T-cell (primary cell): ENCODE results near the gene STIP1. TPM values are rescaled to one million over a fixed set of nuclear protein-coding genes. Genes with fewer than 3 reads are reported as not detected.

ENCODE experiments used
- ATAC-seq, 4 experiments: fragments of 200-7000 bp in 3 of 4; fragments of 150-1000 bp in 1 of 4; cut with Tn5 transposase; replicated peaks in 1 of 4; 1 replicate in 3 of 4; 2 replicates in 1 of 4; pipeline ENCODE4 v1.10.0; 2021; ENCODE audit warnings: moderate library complexity in 3 of 4, mild to moderate bottlenecking in 2 of 4, moderate number of reproducible peaks in 1 of 4
- CTCF ChIA-PET, 2 donors: fragments of 300-600 bp; sonication (Branson Sonifier 250); formaldehyde crosslinking; loops; one replicate each; lab custom pipeline; 2022; ENCODE audit warnings: antibody characterized with exemption in 2 of 2; lab: Charles Lee
- POLR2A ChIA-PET, 2 donors: fragments of 300-600 bp; sonication (Branson Sonifier 250); formaldehyde crosslinking; loops; one replicate each; lab custom pipeline; 2022; ENCODE audit warnings: antibody characterized with exemption in 2 of 2; lab: Charles Lee
- DNase-seq, 35 experiments: peaks; one replicate each; pipeline versions ENCODE4 v3.0.0 to v3.0.0-alpha.2; 2013 to 2023
- H3K27ac ChIP-seq: one replicate; pipeline ENCODE4 v1.5.1; 2013; ENCODE audit warnings: low read length
- H3K27me3 ChIP-seq, 2 experiments: replicated peaks in 1 of 2; 1 replicate in 1 of 2; 2 replicates in 1 of 2; pipeline versions ENCODE4 v1.6.1 to v1.7.0; 2013; ENCODE audit warnings: low read length in 1 of 2, mixed read lengths in 1 of 2; ENCODE audit not compliant: control insufficient read depth in 2 of 2, insufficient read depth in 2 of 2; ENCODE audit errors: extremely low read depth in 1 of 2
- H3K36me3 ChIP-seq, 2 donors: 1 replicate in 1 of 2; 2 replicates in 1 of 2; pipeline versions ENCODE4 v1.6.1 to v1.7.0; 2013; ENCODE audit warnings: low read length in 1 of 2; ENCODE audit not compliant: control insufficient read depth in 2 of 2, insufficient read depth in 1 of 2; ENCODE audit errors: extremely low read depth in 1 of 2
- H3K4me1 ChIP-seq, 2 experiments: 1 replicate in 1 of 2; 2 replicates in 1 of 2; pipeline versions ENCODE4 v1.6.1 to v1.7.0; 2013; ENCODE audit warnings: low read length in 2 of 2, mixed read lengths in 1 of 2; ENCODE audit not compliant: insufficient read depth in 2 of 2, control insufficient read depth in 1 of 2; ENCODE audit errors: extremely low read depth in 1 of 2
- H3K4me3 ChIP-seq, 2 donors: 1 replicate in 1 of 2; 2 replicates in 1 of 2; pipeline versions ENCODE4 v1.5.1 to v1.7.0; 2013; ENCODE audit warnings: mild to moderate bottlenecking in 2 of 2, low read length in 1 of 2, moderate library complexity in 1 of 2; ENCODE audit not compliant: control insufficient read depth in 1 of 2; ENCODE audit errors: extremely low read depth in 1 of 2
- H3K9me3 ChIP-seq: 2 replicates; pipeline ENCODE4 v1.7.0; 2013
- H3K27ac Mint-ChIP-seq, 2 donors: one replicate each; pipeline ENCODE4 v1.8.0; 2020 to 2021; ENCODE audit warnings: mild to moderate bottlenecking in 2 of 2, mixed read lengths in 2 of 2
- H3K27me3 Mint-ChIP-seq, 2 donors: one replicate each; pipeline ENCODE4 v1.8.0; 2021 to 2022; ENCODE audit warnings: mixed read lengths in 2 of 2
- H3K36me3 Mint-ChIP-seq: one replicate; pipeline ENCODE4 v1.8.0; 2021; ENCODE audit warnings: mixed read lengths
- H3K4me1 Mint-ChIP-seq, 3 donors: one replicate each; pipeline ENCODE4 v1.8.0; 2020 to 2022; ENCODE audit warnings: mixed read lengths in 3 of 3, mild to moderate bottlenecking in 1 of 3
- H3K4me3 Mint-ChIP-seq, 3 donors: one replicate each; pipeline ENCODE4 v1.8.0; 2020 to 2022; ENCODE audit warnings: mild to moderate bottlenecking in 3 of 3, mixed read lengths in 3 of 3, moderate library complexity in 3 of 3
- H3K9me3 Mint-ChIP-seq, 3 donors: one replicate each; pipeline ENCODE4 v1.8.0; 2020 to 2022; ENCODE audit warnings: mixed read lengths in 3 of 3
- WGBS: methylation state at CpG from one replicate; pipeline ENCODE4 v1.1.5; 2013; ENCODE audit warnings: missing lambda C conversion rate; ENCODE audit not compliant: insufficient coverage; 5-methylcytosine and 5-hydroxymethylcytosine counted together
- total RNA-seq, 35 experiments: library from RNA in 6 of 35; stranded (reverse) in 6 of 35; fragments of 120-200 nt in 1 of 35; gene quantifications; one replicate each; pipeline versions ENCODE4 v1.2.1 to v1.2.4 and lab custom pipeline; 2013 to 2026

STIP1 gene
- total RNA-seq, 5 donors from 2014 or later (not counting 1 experiment from before 2014, with no cell fraction given) = 61.1 to 133 (median 107) TPM

DNA sequence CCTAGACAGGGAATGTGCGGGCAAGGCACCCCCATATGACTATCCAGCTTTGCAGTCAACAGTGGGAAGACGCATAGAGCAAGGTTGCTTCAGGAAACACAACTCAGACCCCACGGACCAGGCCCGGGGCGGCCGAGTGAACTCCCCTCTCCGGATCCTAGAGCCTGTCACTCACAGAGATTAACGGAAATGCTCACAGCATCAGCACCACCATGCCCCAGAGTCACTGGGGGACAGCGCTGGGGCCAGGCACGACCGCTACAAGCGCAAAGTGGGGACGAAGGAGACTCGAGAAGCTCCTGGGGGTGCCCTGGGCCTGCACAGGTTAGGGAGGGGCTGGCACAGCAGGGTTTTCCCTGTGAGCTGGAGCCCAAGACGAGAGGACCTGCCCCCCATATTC is 35.9 kb upstream of the STIP1 start:
- Histone ChIP-seq H3K4me3 (no peak overlapping the region), H3K27ac (no peak overlapping the region), H3K9me3 (no peaks in the 10 kb centered on the region), H3K27me3 (peaks cover 0 to 17% of the 10 kb centered on the region in 2 experiments), H3K36me3 (no peaks in the 10 kb centered on the region), H3K4me1 (peaks cover 0 to 13% of the 10 kb centered on the region in 2 experiments)
- H3K9me3 Mint-ChIP-seq = no peaks in the 10 kb centered on the region
- 96% methylated on average over 14 of the region's 15 CpGs for WGBS
- DNase-seq = no peak
- no peak overlapping the region for H3K4me3 Mint-ChIP-seq
- H3K36me3 Mint-ChIP-seq = no peaks in the 10 kb centered on the region
- H3K4me1 Mint-ChIP-seq = peaks cover 2 to 11% (median 4%) of the 10 kb centered on the region in 3 donors
- H3K27ac Mint-ChIP-seq = no peak overlapping the region
- H3K27me3 Mint-ChIP-seq = peaks cover 0 to 2% of the 10 kb centered on the region in 2 donors
- ChIA-PET CTCF (interaction anchor here in 1 of 2 donors (0.5 to 1.4 kb wide), 3 partner anchors 13 to 380 kb away, joined by 3 to 4 read pairs (median 3); no protein-coding TSS in a partner anchor), POLR2A (no interaction called here)
- ATAC-seq = no peak

DNA sequence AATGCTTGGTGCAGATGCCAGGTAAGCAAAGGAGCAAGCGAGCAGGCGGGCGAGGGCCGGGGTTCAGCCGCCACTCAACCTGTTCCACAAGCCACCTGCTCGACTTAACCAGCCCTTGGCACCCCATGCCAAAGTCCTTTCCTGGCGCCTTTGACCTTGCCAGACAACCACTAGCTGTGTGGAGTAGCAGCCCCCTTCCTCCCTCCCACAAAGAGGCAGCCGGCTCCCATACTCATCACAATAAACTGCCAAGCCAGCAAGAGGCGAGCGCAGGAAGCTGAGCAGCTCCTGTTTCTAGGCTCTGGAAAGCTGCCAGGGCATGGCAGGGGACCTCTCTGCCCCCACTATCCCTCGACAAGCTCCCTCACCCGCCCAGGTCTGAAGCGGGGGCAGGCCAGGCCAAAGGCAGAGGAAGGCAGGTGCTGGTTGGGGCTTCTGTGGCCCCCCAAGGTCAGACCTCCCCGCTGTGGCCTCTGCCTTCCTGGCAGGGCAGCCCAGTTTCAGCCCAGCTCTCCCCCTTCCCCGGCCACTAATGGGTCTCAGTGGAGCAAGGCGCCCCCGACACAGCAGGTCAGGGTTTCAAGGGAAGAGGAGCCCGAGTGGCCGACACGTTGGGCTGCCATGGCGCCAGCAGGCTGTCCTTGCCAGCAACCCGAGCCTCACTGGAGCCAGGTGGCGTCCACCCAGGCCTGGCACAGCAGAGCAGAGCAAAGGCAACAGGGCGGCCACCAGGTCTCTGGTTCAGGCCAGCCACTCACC is 35.3 kb upstream of the STIP1 start:
- Mint-ChIP-seq H3K4me1 (peaks cover 2 to 11% (median 4%) of the 10 kb centered on the region in 3 donors), H3K27ac (no peak overlapping the region), H3K27me3 (peaks cover 0 to 2% of the 10 kb centered on the region in 2 donors), H3K36me3 (no peaks in the 10 kb centered on the region), H3K9me3 (no peaks in the 10 kb centered on the region), H3K4me3 (no peak overlapping the region)
- no peak overlapping the region for H3K27ac ChIP-seq
- no peak overlapping the region for H3K4me3 ChIP-seq
- H3K9me3 ChIP-seq = no peaks in the 10 kb centered on the region
- no peak for ATAC-seq
- H3K4me1 ChIP-seq = peaks cover 0 to 13% of the 10 kb centered on the region in 2 experiments
- CTCF ChIA-PET = interaction anchor here (0.6 to 1.4 kb wide), 4 partner anchors 13 to 1655 kb away, joined by 3 to 9 read pairs (median 4); partner anchors contain the start of gene MARK2 (in 1 of the 2)
- H3K27me3 ChIP-seq = peaks cover 0 to 17% of the 10 kb centered on the region in 2 experiments
- 91% methylated on average over 23 of the region's 24 CpGs for WGBS
- DNase-seq = no peak
- H3K36me3 ChIP-seq = no peaks in the 10 kb centered on the region
- POLR2A ChIA-PET = no interaction called here

DNA sequence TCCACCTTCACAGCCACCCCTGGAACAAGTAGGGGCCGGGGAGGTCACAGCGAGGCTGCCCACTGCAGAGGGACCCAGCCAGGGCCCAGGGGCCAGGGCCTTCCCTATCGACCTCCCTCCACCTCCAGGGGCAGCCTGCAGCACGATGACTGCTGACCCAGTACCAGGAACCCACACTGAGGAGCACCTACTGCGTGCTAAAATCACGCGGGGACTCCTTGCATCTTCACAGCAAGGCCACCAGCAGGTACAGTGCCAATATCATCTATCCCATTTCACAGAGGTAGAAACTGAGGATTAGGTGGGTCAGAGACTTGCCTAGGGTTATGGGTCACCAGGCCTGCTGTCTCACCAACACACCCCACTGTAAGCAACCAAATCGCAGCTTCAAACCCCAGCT is 34.6 kb upstream of the STIP1 start:
- 88% methylated on average over 4 of the region's 8 CpGs for WGBS
- Mint-ChIP-seq H3K4me1 (peaks cover 2 to 11% (median 2%) of the 10 kb centered on the region in 3 donors), H3K27ac (no peak overlapping the region), H3K27me3 (peaks cover 0 to 2% of the 10 kb centered on the region in 2 donors), H3K9me3 (no peaks in the 10 kb centered on the region), H3K36me3 (no peaks in the 10 kb centered on the region), H3K4me3 (no peak overlapping the region)
- ChIA-PET POLR2A (no interaction called here), CTCF (interaction anchor here (0.8 to 1.0 kb wide), 2 partner anchors 12 to 313 kb away, joined by 3 to 4 read pairs; partner anchors contain the start of gene MARK2 (in 1 of the 2))
- H3K27me3 ChIP-seq = peaks cover 0 to 14% of the 10 kb centered on the region in 2 experiments
- no peaks in the 10 kb centered on the region for H3K36me3 ChIP-seq
- no peaks in the 10 kb centered on the region for H3K9me3 ChIP-seq
- no peak overlapping the region for H3K4me3 ChIP-seq
- no peak for DNase-seq
- H3K27ac ChIP-seq = no peak overlapping the region
- ATAC-seq = no peak
- H3K4me1 ChIP-seq = peaks cover 0 to 11% of the 10 kb centered on the region in 2 experiments

DNA sequence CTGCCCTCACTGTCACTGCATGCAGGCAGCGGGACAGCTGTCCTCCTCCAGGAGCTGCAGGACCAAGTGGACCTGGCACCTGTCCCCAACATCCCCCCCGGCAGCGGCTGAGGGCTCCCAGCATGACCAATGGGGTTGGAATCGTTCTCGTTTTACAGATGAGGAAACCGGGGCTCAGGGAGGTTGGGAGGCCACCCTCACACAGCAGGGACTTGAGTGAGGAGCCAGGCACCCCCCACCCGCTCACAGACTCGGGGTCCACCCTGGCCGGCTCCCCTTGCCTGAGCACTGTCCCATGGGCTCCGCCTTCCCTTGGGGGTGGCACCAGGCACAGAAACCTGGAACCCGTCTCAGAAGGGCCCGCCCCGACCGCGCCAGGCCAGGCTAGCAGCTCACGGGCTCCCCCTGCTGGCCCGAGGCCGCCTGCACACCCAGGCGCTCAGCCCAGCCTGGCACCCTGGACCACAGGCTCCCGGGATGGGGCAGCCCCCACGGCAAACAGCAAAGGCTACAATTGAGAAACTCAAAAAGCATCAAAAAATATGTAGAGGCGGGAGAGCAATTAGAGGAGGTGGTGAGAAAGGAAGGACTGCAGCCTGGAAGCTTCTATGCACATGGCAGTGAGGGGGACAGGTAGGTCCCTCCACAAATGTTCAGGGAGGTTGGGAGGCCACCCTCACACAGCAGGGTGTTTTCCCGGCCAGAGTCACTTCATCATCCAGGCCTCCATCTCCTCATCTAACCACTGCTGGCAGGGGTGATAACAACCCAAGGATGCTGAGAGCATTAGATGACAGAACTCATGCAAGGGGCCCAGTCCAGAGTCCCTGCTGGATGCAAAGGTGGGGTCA is 32.9 kb upstream of the STIP1 start:
- ATAC-seq (peak; percentile 92 to 97 (median 93)), DNase-seq (peak in 34 of 35 experiments; percentile 18 to 80 (median 58))
- no peaks in the 10 kb centered on the region for H3K9me3 Mint-ChIP-seq
- H3K4me3 Mint-ChIP-seq = no peak overlapping the region
- peak overlapping the region in 1 of 2 donors; percentile 4 for H3K27ac Mint-ChIP-seq
- peaks cover 2 to 5% (median 2%) of the 10 kb centered on the region in 3 donors for H3K4me1 Mint-ChIP-seq
- peaks cover 0 to 2% of the 10 kb centered on the region in 2 donors for H3K27me3 Mint-ChIP-seq
- peaks cover 0 to 10% of the 10 kb centered on the region in 2 experiments for H3K4me1 ChIP-seq
- no peaks in the 10 kb centered on the region for H3K36me3 ChIP-seq
- peaks cover 0 to 11% of the 10 kb centered on the region in 2 experiments for H3K27me3 ChIP-seq
- H3K27ac ChIP-seq = no peak overlapping the region
- H3K36me3 Mint-ChIP-seq = no peaks in the 10 kb centered on the region
- POLR2A ChIA-PET = no interaction called here
- CTCF ChIA-PET = no interaction called here
- H3K4me3 ChIP-seq = no peak overlapping the region
- 9% methylated on average over 16 of the region's 23 CpGs for WGBS
- no peaks in the 10 kb centered on the region for H3K9me3 ChIP-seq

DNA sequence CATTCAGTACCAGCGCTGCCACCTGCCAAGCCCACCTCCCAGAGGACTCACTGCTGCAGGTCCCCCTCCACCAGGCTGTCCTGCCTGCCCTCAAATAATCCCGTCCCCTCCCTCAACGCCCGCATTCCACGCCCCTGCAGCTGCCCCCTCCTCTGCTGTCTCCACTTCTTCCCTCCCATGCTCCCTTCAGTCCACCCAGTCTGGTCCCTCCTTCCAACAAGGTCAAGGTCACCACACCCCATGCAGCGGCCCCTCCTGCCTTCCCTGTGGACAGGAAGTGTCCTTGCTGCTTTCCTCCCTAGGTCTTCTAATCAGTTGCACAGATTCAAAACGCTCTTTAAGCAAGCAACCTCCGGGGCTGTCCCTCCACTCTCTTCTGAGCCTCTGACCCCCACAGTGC is 32.2 kb upstream of the STIP1 start:
- 54% methylated on average over 8 of the region's 8 CpGs for WGBS
- Histone ChIP-seq H3K4me1 (peaks cover 0 to 10% of the 10 kb centered on the region in 2 experiments), H3K27ac (no peak overlapping the region), H3K9me3 (no peaks in the 10 kb centered on the region), H3K4me3 (no peak overlapping the region), H3K27me3 (peaks cover 0 to 11% of the 10 kb centered on the region in 2 experiments), H3K36me3 (no peaks in the 10 kb centered on the region)
- Mint-ChIP-seq H3K4me3 (no peak overlapping the region), H3K27ac (no peak overlapping the region), H3K27me3 (peaks cover 0 to 2% of the 10 kb centered on the region in 2 donors), H3K4me1 (no peaks in the 10 kb centered on the region), H3K36me3 (no peaks in the 10 kb centered on the region), H3K9me3 (no peaks in the 10 kb centered on the region)
- ChIA-PET CTCF (no interaction called here), POLR2A (no interaction called here)
- ATAC-seq (no peak), DNase-seq (no peak)
